Parathyroid adenoma (tissue), 2 donors: ENCODE data around the gene TJP1.

Source experiments
- H2AFZ ChIP-seq: fragments of 300-600 bp; sonication (generic); one replicate; pipeline ENCODE4 v1.7.0; 2017; ENCODE audit warnings: antibody characterized with exemption, mild to moderate bottlenecking
- H3K27ac ChIP-seq: fragments of 300-600 bp; sonication (generic); one replicate; pipeline ENCODE4 v1.7.0; 2017
- H3K27me3 ChIP-seq: fragments of 300-600 bp; sonication (generic); one replicate; pipeline ENCODE4 v1.7.0; 2017; ENCODE audit warnings: low read length; ENCODE audit not compliant: control insufficient read depth, insufficient read depth
- H3K36me3 ChIP-seq: fragments of 300-600 bp; sonication (generic); one replicate; pipeline ENCODE4 v1.7.0; 2017; ENCODE audit warnings: low read length; ENCODE audit not compliant: control insufficient read depth, insufficient read depth
- H3K4me1 ChIP-seq: fragments of 300-600 bp; sonication (generic); one replicate; pipeline ENCODE4 v1.7.0; 2017; ENCODE audit warnings: control low read depth
- H3K4me2 ChIP-seq: fragments of 300-600 bp; sonication (generic); one replicate; pipeline ENCODE4 v1.7.0; 2017; ENCODE audit warnings: low read length
- H3K4me3 ChIP-seq: fragments of 300-600 bp; sonication (generic); one replicate; pipeline ENCODE4 v1.7.0; 2017; ENCODE audit warnings: low read depth, low read length
- H3K79me2 ChIP-seq: fragments of 300-600 bp; sonication (generic); one replicate; pipeline ENCODE4 v1.7.0; 2017; ENCODE audit warnings: control low read depth
- H3K9ac ChIP-seq: fragments of 300-600 bp; sonication (generic); one replicate; pipeline ENCODE4 v1.7.0; 2017; ENCODE audit warnings: mild to moderate bottlenecking
- H3K9me3 ChIP-seq: fragments of 300-600 bp; sonication (generic); one replicate; pipeline ENCODE4 v1.7.0; 2017; ENCODE audit warnings: low read length; ENCODE audit not compliant: control insufficient read depth
- CTCF ChIP-seq: fragments of 300-600 bp; sonication (generic); IDR thresholded peaks from one replicate; pipeline ENCODE4 v1.7.0; 2017; ENCODE audit warnings: antibody characterized with exemption, mild to moderate bottlenecking
- donor health status: primary hyperparathyroidism.

Gene TJP1

GRCh38 chr15:29844290-29844903, 22.1 kb upstream of the TJP1 start:
- peaks cover 5% of the 10 kb centered on the region for H3K4me1 ChIP-seq
- H3K27me3 ChIP-seq = no peaks in the 10 kb centered on the region
- TF ChIP-seq CTCF = no peak
- no peak overlapping the region for H3K4me2 ChIP-seq
- no peak overlapping the region for H2AFZ ChIP-seq
- no peak overlapping the region for H3K27ac ChIP-seq
- H3K9me3 ChIP-seq = no peaks in the 10 kb centered on the region
- H3K36me3 ChIP-seq = no peaks in the 10 kb centered on the region
- H3K9ac ChIP-seq = no peak overlapping the region
- H3K79me2 ChIP-seq = no peaks in the 10 kb centered on the region
- H3K4me3 ChIP-seq = no peak overlapping the region

- Histone ChIP-seq H3K27me3 (no peaks in the 10 kb centered on the region), H3K79me2 (no peaks in the 10 kb centered on the region), H3K36me3 (no peaks in the 10 kb centered on the region), H3K4me1 (peaks cover 5% of the 10 kb centered on the region), H3K4me2 (no peak overlapping the region), H2AFZ (no peak overlapping the region), H3K9me3 (no peaks in the 10 kb centered on the region), H3K9ac (no peak overlapping the region), H3K4me3 (no peak overlapping the region), H3K27ac (no peak overlapping the region)
- TF ChIP-seq CTCF = no peak
Observed at GRCh38 chr15:29842290-29842689, 20.0 kb upstream of the TJP1 start.

- Histone ChIP-seq H3K27me3 (no peaks in the 10 kb centered on the region), H3K4me1 (peaks cover 5% of the 10 kb centered on the region), H3K4me2 (no peak overlapping the region), H2AFZ (peak overlapping the region; percentile 51), H3K9ac (no peak overlapping the region), H3K36me3 (no peaks in the 10 kb centered on the region), H3K27ac (no peak overlapping the region), H3K9me3 (no peaks in the 10 kb centered on the region), H3K4me3 (no peak overlapping the region), H3K79me2 (no peaks in the 10 kb centered on the region)
- TF ChIP-seq CTCF = no peak
Observed at GRCh38 chr15:29840926-29841325, 18.7 kb upstream of the TJP1 start.

- H3K79me2 ChIP-seq = no peaks in the 10 kb centered on the region
- H3K4me1 ChIP-seq = peaks cover 5% of the 10 kb centered on the region
- H3K4me3 ChIP-seq = no peak overlapping the region
- no peak overlapping the region for H3K4me2 ChIP-seq
- no peak for TF ChIP-seq CTCF
- no peaks in the 10 kb centered on the region for H3K36me3 ChIP-seq
- H3K27ac ChIP-seq = no peak overlapping the region
- no peaks in the 10 kb centered on the region for H3K9me3 ChIP-seq
- H3K27me3 ChIP-seq = no peaks in the 10 kb centered on the region
- H2AFZ ChIP-seq = no peak overlapping the region
- no peak overlapping the region for H3K9ac ChIP-seq
Observed at GRCh38 chr15:29840054-29840453, 17.8 kb upstream of the TJP1 start.

- no peak overlapping the region for H2AFZ ChIP-seq
- H3K9me3 ChIP-seq = no peaks in the 10 kb centered on the region
- H3K79me2 ChIP-seq = no peaks in the 10 kb centered on the region
- no peak overlapping the region for H3K27ac ChIP-seq
- H3K4me1 ChIP-seq = peaks cover 5% of the 10 kb centered on the region
- H3K9ac ChIP-seq = no peak overlapping the region
- H3K4me3 ChIP-seq = no peak overlapping the region
- H3K36me3 ChIP-seq = no peaks in the 10 kb centered on the region
- no peaks in the 10 kb centered on the region for H3K27me3 ChIP-seq
- no peak for TF ChIP-seq CTCF
- no peak overlapping the region for H3K4me2 ChIP-seq
Observed at GRCh38 chr15:29838352-29839010, 16.2 kb upstream of the TJP1 start.
